ENCODE data around the gene ASIC4.

The ASIC4 gene

DNA sequence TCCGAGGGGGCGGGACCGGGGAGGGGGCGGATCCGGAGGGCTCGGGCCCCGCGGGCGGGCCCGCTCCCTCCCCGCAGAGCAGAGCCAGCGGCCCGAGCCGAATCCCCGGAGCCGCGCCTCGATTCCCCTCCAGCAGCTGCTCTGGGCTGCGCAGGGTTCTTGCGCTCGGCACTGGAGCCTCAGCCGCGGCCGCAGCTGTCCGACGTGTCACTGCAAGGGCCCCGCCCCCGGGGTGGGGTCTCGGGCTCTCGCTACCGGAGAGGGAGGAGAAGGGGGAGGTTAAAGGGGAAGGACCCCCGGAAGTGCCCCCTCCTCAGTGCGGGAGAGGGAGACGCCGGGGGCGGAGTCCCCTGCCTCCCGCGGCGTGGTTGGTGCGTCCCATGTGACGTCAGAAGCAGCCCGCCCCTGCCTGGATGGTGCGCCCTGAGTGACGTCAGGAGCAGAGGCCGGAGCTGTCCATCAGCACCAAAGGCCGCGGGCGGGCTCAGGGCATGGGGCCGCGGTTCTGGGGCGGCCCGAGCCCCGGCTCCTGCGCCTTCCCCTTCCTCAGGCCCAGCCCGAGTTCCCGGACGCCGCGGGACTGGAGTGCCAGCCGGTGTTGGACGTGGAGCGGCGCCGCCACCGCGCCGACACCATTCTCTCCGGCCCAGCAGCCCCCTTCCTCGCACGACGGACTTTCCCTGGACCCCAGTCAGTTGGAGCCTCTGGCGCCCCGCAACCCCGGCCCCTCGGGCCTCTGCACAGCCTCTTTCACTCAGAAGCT, 29.5 kb downstream of the ASIC4 start, which contains the start of the genes CHPF and TMEM198:
Gene CHPF, minus strand, starts transcription at position 214 of the 763 bp plus-strand sequence. CDS start 271 bp downstream, outside the sequence.
Gene TMEM198, plus strand, starts transcription at position 433 of the 763 bp plus-strand sequence. CDS start 700 bp downstream, outside the sequence.
- H3K4me3 ChIP-seq (ENCODE audit: low read depth, low read length), result peak within 1 kb of the TSS; percentile 61
- TF ChIP-seq, protein P1, sequence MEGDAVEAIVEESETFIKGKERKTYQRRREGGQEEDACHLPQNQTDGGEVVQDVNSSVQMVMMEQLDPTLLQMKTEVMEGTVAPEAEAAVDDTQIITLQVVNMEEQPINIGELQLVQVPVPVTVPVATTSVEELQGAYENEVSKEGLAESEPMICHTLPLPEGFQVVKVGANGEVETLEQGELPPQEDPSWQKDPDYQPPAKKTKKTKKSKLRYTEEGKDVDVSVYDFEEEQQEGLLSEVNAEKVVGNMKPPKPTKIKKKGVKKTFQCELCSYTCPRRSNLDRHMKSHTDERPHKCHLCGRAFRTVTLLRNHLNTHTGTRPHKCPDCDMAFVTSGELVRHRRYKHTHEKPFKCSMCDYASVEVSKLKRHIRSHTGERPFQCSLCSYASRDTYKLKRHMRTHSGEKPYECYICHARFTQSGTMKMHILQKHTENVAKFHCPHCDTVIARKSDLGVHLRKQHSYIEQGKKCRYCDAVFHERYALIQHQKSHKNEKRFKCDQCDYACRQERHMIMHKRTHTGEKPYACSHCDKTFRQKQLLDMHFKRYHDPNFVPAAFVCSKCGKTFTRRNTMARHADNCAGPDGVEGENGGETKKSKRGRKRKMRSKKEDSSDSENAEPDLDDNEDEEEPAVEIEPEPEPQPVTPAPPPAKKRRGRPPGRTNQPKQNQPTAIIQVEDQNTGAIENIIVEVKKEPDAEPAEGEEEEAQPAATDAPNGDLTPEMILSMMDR (IDR thresholded peaks at IDR 0.05; ENCODE audit: borderline replicate concordance, insufficient read depth, low read depth, low read length), result no peak

- no peak overlapping the region for H3K4me3 ChIP-seq (ENCODE audit: low read depth, low read length)
- TF ChIP-seq, protein P1 (IDR thresholded peaks at IDR 0.05; ENCODE audit: borderline replicate concordance, insufficient read depth, low read depth, low read length), result no peak
These were observed 30.3 kb downstream of the ASIC4 start for GRCh38 chr2:219544567-219544966.

GRCh38 chr2:219545295-219545942, 31.1 kb downstream of the ASIC4 start:
- no peak overlapping the region for H3K4me3 ChIP-seq (ENCODE audit: low read depth, low read length)
- TF ChIP-seq, protein P1 (IDR thresholded peaks at IDR 0.05; ENCODE audit: borderline replicate concordance, insufficient read depth, low read depth, low read length), result no peak

- H3K4me3 ChIP-seq (ENCODE audit: low read depth, low read length), result no peak overlapping the region
- TF ChIP-seq, protein P1 (IDR thresholded peaks at IDR 0.05; ENCODE audit: borderline replicate concordance, insufficient read depth, low read depth, low read length), result no peak
These were observed 31.7 kb downstream of the ASIC4 start for GRCh38 chr2:219545943-219546352.

GRCh38 chr2:219547621-219548020, 33.3 kb downstream of the ASIC4 start:
- TF ChIP-seq, protein P1 (IDR thresholded peaks at IDR 0.05; ENCODE audit: borderline replicate concordance, insufficient read depth, low read depth, low read length), result no peak
- no peak overlapping the region for H3K4me3 ChIP-seq (ENCODE audit: low read depth, low read length)

GRCh38 chr2:219548990-219549389, 34.7 kb downstream of the ASIC4 start:
- H3K4me3 ChIP-seq (ENCODE audit: low read depth, low read length), result no peak overlapping the region
- TF ChIP-seq, protein P1 (IDR thresholded peaks at IDR 0.05; ENCODE audit: borderline replicate concordance, insufficient read depth, low read depth, low read length), result no peak

Data from GM12875 (cell line).